Right kidney (tissue), 1 donor: ENCODE data around the gene TSPAN15.

Experiments
- DNase-seq: peaks from one replicate; pipeline ENCODE4 v3.0.0-alpha.2; 2016

The TSPAN15 gene

DNA sequence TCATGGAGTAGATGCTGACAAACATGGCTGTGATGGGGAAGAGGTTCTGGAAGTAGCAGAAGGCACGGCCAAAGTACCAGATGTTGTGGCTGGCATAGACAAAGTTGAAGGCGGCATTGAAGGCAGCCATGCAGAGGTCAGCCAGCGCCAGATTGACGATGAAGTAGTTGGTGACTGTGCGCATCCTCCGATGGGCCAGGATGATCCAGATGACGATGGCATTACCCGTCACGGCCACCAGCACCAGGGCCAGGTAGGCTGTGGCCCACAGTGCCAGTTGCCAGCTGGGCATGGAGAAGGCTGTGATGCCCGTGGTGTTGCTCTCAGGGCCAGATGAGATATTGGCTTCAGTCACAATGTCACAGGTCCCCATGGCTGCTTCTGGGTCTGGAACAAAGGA lies 35.3 kb upstream of the TSPAN15 start:
- DNase-seq, result no peak

DNA sequence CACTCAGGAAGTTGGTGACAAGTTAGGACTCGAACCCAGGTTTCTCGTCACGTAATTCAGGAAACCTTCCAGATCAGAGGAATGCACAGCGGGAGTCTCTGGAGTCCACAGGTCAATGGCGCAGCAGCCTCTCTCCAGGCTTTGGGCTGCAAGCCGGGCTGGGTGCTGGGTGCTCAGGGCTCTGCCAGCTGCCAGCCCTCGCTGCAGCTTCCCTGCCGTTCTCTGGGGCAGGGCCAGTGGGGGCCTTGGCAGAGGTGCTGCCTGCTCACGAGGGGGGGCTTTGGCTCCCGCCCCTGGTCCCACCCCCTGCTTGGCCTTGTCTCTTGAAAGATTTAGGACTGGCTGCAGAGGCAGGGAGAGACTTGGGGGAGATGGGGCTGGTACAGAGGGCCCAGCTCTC lies 34.6 kb upstream of the TSPAN15 start, which contains the start of gene TACR2:
TSS of gene TACR2 (minus strand) at position 224 of the 400 bp plus-strand sequence. CDS start 595 bp downstream, outside the sequence.
- DNase-seq, result no peak

DNA sequence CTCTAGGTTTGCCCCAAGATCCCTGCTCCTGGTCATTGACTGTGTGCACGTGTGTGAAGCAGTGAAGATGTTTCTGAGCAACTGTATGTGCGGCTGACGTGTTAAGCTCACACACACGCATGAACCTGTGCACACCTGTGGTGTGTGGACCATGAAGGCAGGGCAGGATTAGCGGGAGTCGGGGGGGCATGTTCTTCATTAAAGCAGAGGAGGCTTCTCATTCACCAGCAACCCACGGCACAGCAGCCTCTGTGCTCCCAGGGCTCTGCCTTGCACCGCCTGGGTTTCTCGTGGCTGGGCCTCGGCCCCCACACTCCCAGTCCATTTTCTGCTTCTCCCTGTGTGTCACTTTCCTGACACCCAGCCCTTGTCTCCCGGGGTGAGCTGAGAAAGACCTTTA lies 33.7 kb upstream of the TSPAN15 start:
- DNase-seq, result no peak

DNA sequence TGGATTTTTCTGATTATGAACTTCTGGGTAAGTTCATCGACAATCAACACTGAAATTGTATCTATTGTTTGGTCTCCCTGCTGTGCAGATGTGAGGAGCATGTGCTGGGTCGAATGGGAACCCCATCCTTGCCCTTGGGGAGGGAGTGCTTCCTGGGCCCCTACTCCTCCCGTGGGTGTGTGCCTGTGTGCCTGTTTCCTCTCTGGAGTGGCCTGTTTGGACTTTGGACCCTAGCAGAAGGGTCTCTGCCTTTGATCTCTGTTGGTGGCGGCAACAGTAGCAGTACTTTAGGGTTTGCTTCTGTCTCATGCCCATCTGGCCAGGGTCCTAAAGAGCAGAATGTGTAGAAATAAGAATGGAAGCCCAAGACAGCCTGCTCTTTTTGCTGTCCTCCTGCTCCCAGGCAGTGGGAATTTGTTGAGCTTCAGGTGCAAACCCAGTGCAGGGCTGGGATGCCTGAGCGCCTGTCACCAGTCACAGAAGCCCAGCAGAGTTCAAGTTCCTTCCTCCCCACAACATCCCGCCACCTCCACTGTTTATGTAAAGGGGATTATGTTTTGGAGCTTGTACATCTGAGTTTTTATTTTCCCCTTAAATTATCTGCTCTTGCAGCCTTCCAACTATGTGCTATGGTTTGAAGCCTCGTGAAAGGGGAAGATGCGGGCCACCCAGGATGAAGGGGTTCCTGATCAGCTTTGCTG lies 33.1 kb upstream of the TSPAN15 start:
- no peak for DNase-seq

DNA sequence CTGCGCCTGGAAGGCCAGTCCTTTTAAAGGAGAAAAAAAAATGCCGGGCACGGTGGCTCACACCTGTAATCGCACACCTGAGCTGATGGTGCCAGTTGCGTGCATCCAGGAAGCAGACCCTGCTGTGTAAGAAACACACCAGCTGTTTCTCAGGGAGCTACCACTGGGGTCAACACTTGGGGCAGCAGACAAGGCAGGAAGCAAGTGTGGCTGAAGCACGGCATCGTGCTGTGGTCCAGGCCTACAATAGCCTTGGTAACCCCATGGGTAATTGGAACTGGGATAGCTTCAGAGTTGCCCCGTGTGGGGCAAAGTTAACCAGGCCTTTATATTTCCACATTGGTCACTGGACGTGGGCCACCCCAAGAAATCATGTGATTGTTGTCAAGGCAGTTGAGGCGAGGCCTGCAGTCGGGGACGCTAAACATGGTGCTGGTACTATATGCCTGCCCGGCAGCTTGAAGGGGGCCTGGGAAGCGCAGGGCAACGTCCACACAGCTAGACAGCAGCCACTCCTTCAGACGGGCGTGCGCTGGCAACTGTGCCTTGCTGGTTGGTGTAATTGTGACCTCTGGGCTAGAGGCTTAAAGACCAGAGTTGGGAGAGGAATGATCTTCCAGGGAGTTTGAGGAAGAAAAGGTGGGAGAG lies 32.0 kb upstream of the TSPAN15 start:
- no peak for DNase-seq

DNA sequence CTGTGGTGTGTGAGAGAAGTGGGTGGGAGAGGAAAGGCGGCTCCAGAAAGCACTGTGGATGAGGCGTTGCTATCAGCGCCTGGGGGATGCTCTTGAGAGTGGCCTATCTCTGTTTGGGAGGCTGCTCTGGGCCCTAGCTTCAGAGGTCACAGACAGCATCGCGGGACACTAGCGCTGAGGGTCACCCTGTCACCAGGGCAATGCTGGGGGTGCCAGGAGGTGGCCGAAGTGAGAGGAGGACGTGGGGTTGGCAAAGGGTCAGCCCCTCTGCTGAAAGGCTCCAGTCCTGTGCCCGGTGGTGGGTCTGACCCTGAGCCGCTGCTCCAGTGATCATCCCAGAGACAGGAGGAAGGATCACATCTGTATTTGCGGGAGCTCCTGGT lies 31.5 kb upstream of the TSPAN15 start:
- no peak for DNase-seq

DNA sequence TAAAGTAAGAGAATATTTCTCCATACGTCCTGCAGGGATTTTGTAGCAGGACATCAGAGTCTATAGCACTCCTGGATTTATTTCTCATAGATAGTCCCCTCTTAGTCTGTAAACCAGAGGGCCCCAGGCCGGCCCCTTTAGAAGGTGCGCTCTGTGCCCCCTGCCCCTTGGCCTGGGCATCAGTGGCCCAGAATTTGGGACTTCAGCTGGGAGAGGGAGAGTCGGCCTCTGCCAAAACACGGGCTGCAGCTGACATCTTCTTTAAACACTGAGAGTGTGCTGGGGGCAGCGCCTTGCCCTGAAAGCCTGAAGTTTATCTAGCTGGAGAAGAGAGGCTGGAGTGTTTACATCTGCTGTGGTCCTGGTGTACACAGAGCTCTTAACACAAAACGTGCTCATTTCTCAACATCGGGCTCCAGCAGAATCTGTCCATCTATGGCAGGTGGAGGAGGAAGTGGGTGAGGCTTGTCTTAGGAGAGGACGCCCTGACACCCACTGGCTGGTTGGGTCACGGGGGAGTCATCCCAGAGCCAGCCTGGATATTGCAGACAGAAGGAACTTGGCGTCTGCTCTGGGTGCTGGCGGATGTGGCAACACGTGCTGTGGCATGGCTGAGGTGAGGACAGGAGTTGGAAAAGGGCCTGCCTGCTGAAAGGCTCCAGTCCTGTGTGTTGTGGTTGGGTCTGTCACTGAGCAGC lies 29.5 kb upstream of the TSPAN15 start:
- no peak for DNase-seq

DNA sequence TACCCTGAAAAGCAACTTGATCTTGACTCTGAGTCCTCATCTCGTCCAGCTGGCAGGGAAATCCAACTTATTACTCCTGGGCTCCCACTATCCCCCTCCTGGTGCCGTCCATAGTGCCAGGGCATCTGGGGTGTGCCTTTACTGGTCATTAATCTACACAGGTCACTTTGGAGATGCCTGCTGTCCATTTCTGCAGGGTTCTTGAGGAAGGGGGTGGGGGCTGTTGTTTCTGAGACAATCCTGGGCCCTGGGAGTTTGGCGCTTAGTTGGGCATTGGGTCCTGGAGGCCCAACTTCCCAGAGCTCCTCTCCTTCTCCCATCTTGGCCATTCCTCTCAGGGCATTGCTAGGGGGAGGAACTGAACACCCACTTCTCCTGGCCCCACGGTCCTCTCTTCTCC lies 28.6 kb upstream of the TSPAN15 start:
- no peak for DNase-seq

DNA sequence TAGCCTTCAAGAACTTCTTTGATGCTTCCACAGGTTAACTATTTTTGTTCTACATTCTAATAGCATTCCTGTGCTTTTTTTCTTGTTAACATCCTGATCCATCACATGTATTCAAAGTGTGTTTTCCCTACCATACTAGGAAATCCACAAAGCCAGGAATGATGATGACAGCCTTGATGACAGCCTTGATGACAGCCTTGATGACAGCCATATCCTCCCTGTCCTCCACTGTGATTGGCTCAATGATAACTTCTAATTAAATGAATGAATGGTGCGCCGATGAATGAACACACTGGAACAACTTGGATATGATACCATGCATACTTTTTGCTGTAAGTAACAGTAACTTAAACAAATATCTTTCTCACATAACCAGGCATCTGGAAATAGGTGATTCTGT lies 26.2 kb upstream of the TSPAN15 start:
- DNase-seq, result no peak

DNA sequence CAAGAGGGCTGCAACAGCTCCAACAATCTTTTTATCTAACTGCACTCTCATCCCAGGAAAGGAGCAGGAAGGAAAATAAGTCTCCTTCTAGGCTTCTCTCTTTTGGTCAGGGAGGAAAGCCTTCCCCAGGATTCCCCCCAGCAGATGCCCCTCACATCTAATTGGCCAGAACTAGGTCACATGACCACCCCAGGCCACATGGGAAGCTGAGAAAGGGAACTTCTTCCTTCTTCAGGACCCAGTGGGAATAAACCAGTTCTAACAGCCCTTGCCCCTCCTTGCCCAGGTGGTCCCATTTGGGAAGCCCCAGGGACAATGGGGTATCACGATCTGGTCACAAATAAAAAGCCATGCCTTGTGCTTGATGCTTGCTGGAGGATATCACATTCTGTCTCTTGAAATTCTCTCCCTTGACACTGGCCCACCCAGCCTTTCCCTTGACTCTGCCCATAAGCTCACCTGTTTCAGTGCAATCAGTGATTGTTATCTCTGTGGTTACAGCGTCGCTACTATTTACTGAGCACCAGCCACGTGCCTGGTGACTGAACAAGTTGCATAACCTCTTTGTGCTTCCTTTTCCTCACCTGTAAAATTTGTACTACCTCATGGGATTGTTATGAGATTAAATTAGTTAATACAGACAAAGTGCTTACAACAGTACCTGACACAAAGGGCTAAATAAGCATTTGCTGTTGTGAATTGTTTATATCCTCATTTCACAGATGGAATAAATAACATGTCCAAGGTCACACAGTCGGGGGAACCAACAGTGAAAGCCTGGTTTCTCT lies 25.6 kb upstream of the TSPAN15 start:
- no peak for DNase-seq

DNA sequence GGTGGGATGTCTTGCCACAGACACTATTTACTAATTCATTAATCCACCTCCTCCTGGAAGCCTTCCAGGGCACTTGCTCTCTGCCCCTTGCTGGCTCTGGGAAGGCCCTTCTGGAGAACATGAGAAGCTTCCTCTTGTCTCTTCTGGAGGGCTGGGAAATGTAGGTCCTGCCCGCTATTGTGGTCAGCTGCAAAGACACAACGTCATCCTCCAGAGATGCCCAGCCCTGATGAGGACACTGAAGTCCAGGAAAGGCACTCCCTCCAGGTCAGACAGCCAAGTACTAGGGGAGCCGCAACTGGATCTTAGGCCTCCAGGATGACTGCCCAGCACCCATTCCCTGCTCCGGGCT lies 24.9 kb upstream of the TSPAN15 start:
- DNase-seq, result no peak

DNA sequence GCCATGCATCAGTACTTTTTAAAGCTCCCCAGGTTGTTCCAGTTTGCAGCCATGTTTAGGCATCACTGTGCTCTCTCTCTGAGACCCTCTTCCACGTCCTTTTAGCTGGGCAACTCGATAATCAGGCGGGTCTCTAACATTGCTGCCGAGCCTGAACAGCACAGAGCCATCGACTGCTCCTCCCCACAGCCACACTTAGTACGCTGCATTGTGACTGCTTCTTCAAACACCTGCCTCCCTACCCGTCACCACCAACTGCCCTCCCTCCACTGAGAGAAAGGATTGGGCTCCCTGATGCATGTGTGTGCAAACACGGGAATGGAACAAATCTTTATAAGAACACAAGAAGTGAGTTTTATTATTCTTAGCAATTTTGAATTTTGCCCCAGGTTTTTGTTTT lies 23.1 kb upstream of the TSPAN15 start:
- DNase-seq, result no peak

DNA sequence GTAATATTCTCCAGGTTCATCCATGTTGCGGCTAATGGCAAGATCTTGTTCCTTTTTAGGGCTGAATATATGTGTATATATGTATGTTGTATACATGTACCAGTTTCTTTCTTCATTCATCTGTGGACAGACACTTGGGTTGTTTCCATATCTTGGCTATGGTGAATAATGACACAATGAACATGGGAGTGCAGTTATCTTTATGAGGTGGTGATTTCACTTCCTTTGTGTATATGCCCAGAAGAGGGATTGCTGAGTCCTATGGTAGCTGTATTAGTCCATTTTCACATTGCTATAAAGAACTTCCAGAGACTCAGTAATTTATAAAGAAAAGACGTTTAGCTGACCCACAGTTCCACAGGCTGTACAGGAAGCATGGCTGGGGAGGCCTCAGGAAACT lies 17.1 kb upstream of the TSPAN15 start:
- DNase-seq, result no peak

DNA sequence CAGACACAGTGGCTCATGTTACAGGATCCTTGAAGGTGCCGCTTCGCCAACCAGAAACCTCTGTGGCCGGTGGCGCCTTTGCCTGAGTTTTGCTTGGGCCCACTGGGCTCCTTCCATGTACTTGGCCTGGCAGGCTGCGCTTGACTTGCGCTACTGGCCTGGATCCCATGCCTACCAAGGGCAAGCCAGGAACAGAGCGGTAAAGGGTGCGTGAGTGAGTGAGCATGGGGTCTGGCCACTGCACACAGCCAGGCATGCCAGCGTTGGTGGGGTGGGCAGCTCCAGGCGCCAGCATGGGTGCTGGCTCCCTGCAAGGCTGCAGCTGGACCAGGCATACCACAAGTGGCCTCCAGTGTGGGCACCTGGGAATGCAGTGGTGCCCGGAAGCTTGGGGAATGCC lies 16.3 kb upstream of the TSPAN15 start:
- DNase-seq, result no peak

DNA sequence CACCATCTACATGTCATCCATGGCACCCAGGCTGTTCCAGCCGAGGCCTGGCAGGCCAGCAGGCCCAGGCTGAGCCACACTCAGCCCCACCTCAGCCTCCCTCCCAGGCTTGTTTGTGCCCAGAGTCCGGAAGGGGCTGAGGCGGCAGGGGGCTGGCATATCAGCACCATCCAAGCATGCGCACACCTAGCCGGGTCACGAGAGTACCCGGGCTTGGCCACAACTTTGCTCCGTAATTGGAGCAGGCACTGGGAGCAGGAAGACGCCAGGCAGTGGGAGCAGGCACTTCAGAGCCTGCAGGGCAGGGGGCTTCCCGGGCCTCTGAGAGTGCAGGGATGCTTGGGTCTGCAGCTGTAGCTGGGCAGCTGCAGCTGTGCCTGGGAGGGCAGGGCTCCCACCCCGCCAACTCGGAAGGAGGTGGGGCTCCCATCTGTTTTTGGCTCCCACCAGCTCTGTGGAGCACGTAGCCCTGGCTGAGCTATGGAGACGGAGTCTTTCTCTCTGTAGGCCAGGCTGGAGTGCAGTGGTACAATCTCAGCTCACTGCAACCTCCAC lies 15.2 kb upstream of the TSPAN15 start:
- no peak for DNase-seq

DNA sequence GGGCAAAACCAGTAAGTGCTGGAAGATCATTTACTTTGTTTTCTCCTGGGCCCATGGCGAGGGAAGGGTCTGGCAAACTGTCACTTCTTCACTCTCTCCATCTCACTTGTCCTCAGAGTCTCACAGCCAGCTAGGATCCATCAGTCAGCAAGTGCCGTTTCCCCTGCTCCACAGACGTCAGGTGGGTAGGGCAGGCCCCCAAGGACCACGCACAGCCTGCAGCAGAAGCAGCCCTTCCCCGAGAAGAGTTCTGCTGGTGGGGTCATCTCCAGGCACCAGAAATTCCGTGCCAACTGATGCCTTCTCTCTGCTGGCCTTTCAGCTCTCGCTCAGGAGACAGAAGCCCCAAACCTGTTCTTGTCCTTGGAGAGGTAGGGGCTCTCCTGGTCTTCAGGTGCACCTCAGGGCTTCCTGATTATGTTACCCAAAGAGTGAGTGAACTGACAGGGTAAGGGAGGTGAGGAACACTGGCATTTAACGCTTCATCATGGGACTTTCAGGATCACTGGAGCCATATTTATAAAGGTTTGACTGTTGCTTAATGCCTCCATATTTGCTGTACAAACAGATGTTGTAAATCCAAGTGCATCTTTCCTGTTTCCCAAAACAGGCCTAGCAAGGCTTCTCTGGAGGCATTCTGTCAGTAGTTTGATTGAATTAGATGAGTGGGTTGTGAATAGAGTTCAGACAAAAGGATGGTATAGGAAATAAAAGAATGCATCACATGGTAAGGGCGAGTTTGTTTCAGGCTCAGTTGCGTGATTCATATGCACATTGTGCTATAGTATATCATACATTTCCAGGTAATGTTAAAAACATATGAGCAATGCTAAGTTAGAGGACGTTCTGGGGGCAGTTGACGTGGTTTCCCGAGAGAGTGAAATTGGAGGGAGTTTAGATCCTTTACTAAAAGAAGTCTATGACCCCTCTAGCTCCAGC lies 13.7 kb upstream of the TSPAN15 start:
- no peak for DNase-seq

DNA sequence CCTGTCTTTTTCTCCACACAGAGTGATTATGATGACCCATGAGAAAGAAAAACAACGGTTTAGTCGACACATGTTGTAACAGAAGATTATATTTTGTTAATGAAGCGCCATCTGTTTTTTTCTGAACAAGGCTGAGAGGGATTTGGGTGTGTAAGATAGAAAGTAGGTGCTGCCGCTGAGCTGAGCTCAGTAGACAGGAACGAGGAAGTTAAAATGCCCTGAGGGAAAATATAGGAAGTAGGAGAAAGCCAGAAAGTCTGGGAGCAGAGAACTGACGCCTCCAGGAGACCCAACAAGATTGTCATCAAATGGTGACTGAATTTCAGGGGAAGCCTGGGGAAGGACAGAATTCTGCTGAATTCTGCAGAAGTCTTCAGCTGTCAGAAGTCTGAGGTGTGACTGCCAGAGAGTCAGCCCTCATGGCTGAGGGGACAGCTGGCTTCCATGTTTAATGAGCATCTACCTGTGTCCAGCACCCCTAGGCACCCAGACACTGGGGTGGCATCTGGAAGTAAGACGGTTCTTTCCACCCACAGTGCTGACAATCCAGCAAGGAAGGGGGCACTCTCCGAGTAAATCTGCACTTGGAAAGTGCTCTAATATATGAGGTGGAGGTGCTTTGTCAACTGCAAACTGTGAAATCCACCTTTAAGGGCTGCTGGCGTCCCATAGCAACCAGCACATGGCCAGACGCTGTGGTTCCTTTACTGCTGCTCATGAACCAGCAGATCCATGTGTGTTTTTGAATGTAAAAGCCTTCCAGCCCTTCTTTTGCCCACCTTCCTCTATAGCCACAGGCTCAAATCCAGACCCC lies 12.5 kb upstream of the TSPAN15 start:
- DNase-seq, result no peak

DNA sequence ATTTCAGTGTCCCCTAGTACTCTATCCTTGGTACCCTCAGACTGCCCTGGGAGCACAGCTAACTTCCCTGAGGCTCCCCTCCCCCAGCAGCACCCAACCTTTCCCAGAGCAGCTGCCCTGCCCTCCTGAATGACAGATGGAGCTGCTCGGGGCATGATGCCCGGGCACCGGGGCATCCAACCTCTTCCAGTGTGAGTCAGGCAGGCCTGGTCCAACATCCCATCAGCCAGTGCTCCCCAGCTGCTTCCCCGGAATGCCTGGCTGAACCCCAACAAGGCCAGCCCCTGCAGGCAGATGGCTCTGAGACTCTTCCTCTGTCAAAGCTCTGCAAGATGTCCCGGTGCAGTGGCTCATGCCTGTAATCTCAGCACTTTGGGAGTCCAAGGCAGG lies 11.9 kb upstream of the TSPAN15 start:
- DNase-seq, result no peak

DNA sequence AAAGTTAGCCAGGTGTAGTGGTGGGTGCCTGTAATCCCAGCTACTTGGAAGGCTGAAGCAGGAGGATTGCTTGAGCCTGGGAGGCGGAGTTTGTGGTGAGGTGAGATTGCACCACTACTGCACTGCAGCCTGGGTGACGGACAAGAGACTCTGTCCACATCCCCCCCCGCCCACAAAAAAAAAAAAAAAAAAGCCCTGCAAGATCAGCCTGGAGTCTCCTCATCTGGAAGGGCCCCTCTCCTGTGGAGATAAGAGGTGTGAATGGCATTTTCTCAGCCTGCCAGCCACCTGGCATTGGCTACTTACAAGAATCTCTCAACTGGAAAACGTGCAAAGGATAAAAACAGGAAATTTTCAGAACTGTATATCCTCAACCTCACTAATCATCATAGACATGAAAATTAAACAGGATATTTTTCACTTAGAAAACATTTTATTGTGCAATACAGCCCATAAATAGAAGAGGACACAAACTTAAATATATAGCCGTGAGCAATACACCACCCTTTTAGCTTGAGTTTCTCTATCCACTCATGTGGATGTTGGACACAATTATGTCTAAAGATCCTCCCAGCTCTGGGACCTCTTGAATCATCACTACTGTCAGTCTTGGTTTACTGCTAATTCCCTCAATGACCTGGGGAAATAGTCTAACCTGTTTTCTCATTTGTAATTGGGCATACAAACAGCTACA lies 11.3 kb upstream of the TSPAN15 start:
- no peak for DNase-seq

DNA sequence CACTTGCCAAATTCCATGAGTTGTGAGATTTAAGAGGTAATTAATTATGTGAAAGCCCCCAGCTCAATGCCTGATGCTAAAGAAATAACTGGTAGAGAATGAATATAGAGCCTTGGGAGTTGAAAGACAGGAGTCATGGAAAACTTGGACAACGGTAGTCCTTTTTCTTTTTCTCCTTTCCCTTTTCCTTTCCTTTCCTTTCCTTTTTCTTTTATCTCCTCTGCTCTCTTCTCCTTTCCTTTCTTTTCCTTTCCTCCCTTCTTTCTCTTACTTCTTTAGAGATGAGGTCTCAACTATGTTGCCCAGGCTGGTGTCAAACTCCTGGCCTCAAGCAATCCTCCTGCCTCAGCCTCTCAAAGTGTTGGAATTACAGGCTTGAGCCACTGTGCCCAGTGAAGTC lies 7.9 kb upstream of the TSPAN15 start:
- DNase-seq, result no peak
